BLaER1 (cell line): ENCODE results near the gene E2F1.

ENCODE experiments used
- H3K27ac ChIP-seq: shearing (Covaris generic); formaldehyde crosslinking; 2 replicates; pipeline ENCODE4 v1.8.1; 2022
- H3K27me3 ChIP-seq: shearing (Covaris generic); formaldehyde crosslinking; 2 replicates; pipeline ENCODE4 v1.8.1; 2022
- H3K36me3 ChIP-seq: shearing (Covaris generic); formaldehyde crosslinking; 2 replicates; pipeline ENCODE4 v1.8.1; 2022
- H3K4me1 ChIP-seq: shearing (Covaris generic); formaldehyde crosslinking; 2 replicates; pipeline ENCODE4 v1.8.1; 2022
- H3K4me2 ChIP-seq: shearing (Covaris generic); formaldehyde crosslinking; 2 replicates; pipeline ENCODE4 v1.8.1; 2022
- H3K4me3 ChIP-seq: shearing (Covaris generic); formaldehyde crosslinking; 2 replicates; pipeline ENCODE4 v1.8.1; 2022
- H3K9ac ChIP-seq: shearing (Covaris generic); formaldehyde crosslinking; 2 replicates; pipeline ENCODE4 v1.8.1; 2022
- H3K9me3 ChIP-seq: shearing (Covaris generic); formaldehyde crosslinking; 2 replicates; pipeline ENCODE4 v1.8.1; 2022
- H4K20me1 ChIP-seq: shearing (Covaris generic); formaldehyde crosslinking; 2 replicates; pipeline ENCODE4 v1.8.1; 2022
- Cebpa-rat ChIP-seq: shearing (Covaris generic); IDR thresholded peaks from 2 replicates; pipeline ENCODE4 v1.8.1; 2022

Gene E2F1

DNA sequence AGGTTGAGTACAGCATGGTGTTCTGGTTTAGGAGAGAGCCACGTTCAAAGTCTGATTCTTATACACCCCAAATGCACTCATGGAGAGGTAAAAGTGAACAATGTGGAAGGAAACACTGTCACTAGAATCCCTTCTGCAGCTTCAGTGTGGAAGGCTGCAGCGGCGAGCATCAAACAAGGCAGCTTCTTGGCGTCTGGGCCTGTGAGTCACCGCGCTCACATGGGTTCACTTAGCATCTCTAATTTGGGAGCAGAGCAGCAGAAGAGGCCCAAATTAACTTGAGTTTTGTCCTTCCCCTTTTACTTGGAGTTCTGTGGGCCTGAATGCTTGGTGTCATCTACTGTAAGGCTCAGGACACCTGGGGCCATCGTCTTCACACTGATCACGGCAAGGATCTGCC lies 10.9 kb upstream of the E2F1 start:
- no peaks in the 10 kb centered on the region for H4K20me1 ChIP-seq
- H3K9me3 ChIP-seq: peaks cover 37% of the 10 kb centered on the region
- TF ChIP-seq Cebpa-rat: no peak
- H3K4me2 ChIP-seq: no peak overlapping the region
- no peaks in the 10 kb centered on the region for H3K36me3 ChIP-seq
- H3K27me3 ChIP-seq: no peaks in the 10 kb centered on the region
- no peak overlapping the region for H3K27ac ChIP-seq
- no peak overlapping the region for H3K9ac ChIP-seq
- H3K4me1 ChIP-seq: peaks cover 42% of the 10 kb centered on the region
- no peak overlapping the region for H3K4me3 ChIP-seq

DNA sequence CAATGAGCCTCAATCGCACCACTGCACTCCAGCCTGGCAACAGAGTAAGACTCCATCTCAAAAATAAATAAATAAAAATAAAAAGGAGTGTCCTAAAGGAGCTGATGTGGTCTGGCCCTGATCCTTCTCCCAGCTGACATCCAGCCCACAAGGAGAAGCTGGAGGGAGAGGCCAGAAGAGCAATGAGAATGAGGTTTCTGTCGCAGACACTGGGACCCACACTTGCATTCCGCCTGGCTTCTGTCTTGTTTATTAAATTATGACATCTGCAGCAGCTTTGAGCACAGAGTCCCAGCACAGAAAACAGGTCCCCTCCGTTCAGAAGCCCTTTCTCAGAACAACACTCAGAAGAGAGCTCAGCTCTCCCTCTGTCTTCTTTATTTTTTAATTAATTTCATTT lies 10.3 kb upstream of the E2F1 start:
- Histone ChIP-seq H3K4me3 (no peak overlapping the region), H3K27ac (no peak overlapping the region), H3K9me3 (peaks cover 31% of the 10 kb centered on the region), H3K9ac (no peak overlapping the region), H3K4me2 (no peak overlapping the region), H4K20me1 (no peaks in the 10 kb centered on the region), H3K36me3 (no peaks in the 10 kb centered on the region), H3K4me1 (peaks cover 48% of the 10 kb centered on the region), H3K27me3 (no peaks in the 10 kb centered on the region)
- no peak for TF ChIP-seq Cebpa-rat

DNA sequence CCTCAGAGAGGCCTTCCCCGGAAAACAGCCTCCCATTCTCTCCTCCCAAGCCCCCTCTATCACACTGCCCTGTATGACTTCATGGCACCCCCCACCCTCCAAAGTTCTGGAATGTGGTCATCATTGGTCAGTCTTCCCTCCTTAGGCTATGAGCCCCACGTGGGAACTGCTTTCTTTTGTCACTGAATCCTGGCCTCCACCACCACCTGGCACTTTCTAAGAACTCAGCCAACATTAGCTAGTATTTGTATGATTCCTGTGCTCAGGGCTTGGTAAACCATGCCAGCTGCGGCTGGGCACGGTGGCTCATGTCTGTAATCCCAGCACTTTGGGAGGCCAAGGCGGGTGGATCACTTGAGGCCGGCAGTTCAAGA lies 8.4 kb upstream of the E2F1 start:
- H3K4me3 ChIP-seq: no peak overlapping the region
- no peak for TF ChIP-seq Cebpa-rat
- H3K9ac ChIP-seq: peak overlapping the region; percentile 61; the same call in 1 of the 2 replicates
- H3K4me1 ChIP-seq: peaks cover 65% of the 10 kb centered on the region
- H3K9me3 ChIP-seq: peaks cover 21% of the 10 kb centered on the region
- no peaks in the 10 kb centered on the region for H4K20me1 ChIP-seq
- H3K4me2 ChIP-seq: peak overlapping the region; percentile 79
- H3K36me3 ChIP-seq: no peaks in the 10 kb centered on the region
- H3K27me3 ChIP-seq: no peaks in the 10 kb centered on the region
- peak overlapping the region; percentile 76 for H3K27ac ChIP-seq

DNA sequence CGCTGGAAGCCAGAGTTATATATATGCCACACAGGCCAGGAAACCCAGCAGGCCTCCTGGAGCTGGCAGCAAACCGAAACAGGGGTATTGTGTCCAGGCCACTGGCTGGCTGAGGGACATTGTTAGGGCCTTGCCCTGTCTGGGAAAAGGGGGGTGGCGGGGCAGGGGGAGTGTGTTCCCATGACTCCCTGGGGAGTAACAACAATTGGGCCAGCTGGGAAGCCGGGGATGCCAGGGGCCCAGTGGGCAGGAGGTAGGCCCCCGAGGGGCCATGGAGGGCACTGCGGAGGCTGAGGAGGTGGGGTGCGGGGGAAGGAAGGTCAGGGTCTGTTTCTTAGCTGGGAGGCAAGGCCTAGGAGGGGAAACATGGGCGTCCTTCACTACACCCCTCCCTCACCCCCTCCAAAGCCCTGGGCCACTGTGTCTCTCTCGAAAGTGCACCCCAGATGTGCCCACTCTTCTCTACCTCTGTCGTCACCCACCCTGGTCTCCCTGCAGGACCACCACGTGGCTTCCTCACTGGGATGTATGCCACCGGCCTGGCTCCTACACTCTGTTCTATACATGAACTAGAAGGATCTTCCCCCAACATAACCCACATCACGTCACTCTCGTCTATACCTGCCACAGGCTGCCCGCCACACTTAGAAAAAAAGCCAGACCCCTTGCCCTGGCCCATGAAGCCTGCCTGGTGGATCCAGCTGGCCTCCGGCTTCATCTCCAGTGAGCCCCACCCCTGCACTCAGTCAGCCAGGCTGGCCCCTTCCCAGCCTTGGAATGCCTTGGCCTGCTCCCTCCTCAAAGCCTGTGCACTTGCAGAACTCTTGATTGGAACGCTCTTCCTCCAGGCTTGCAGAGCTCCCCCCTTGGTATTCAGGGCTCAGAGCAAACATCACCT lies 7.8 kb upstream of the E2F1 start:
- no peaks in the 10 kb centered on the region for H3K36me3 ChIP-seq
- H4K20me1 ChIP-seq: no peaks in the 10 kb centered on the region
- peak overlapping the region; percentile 61 for H3K9ac ChIP-seq
- peaks cover 16% of the 10 kb centered on the region for H3K9me3 ChIP-seq
- peaks cover 71% of the 10 kb centered on the region for H3K4me1 ChIP-seq
- H3K4me2 ChIP-seq: peak overlapping the region; percentile 79
- TF ChIP-seq Cebpa-rat: no peak
- no peak overlapping the region for H3K4me3 ChIP-seq
- peak overlapping the region; percentile 76 for H3K27ac ChIP-seq
- no peaks in the 10 kb centered on the region for H3K27me3 ChIP-seq

DNA sequence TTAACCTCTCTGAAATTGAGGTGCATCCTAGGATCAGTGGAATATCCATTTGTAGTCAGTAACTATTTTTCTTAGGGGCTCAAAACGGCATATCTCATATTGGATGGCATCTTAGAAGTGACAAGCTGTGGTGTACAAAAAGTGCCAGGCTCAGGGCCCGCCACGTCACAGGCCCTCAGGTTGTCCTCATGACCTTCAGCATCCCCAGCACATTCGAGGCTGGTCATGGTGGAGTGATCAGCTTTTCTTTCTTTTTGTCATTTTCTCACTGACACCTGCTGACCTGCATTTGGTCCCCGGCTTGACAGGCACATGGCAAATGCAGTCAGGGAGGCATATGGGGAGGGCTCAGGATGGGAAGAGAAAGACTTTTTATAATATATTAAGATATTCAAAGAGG lies 7.1 kb upstream of the E2F1 start:
- Histone ChIP-seq H3K9me3 (peaks cover 9% of the 10 kb centered on the region), H3K36me3 (no peaks in the 10 kb centered on the region), H3K9ac (0 out of 2 replicates have a peak overlapping the region, but pooled peaks have one; percentile 61), H3K27ac (peak overlapping the region; percentile 76), H3K4me2 (peak overlapping the region; percentile 79), H3K27me3 (no peaks in the 10 kb centered on the region), H3K4me3 (no peak overlapping the region), H4K20me1 (no peaks in the 10 kb centered on the region), H3K4me1 (peaks cover 78% of the 10 kb centered on the region)
- TF ChIP-seq Cebpa-rat: no peak

DNA sequence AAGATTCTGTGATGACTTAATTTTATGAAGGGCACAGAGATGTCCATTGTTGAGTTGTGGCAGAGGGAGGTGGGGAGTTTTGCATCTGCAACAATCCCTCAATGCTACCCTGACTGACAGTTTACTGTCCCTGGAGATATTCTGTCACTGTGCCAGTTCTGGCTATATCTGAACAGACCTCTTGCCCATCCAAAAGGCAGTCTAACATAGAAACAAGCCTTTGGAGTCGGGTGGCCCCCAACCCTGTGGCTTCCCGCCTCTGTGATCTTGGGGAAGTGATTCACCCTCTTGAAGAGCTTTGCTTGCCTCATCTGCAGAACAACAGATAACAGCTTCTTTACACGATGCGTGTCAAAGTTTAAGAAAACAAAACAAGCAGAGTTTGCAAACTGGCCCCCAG lies 3.8 kb upstream of the E2F1 start:
- Histone ChIP-seq H3K9me3 (no peaks in the 10 kb centered on the region), H3K4me3 (peak overlapping the region; percentile 23; the same call in 1 of the 2 replicates), H3K4me2 (peak overlapping the region; percentile 79), H3K27ac (peak overlapping the region; percentile 85), H3K9ac (peak overlapping the region; percentile 71), H3K27me3 (no peaks in the 10 kb centered on the region), H3K4me1 (peaks cover 90% of the 10 kb centered on the region), H3K36me3 (no peaks in the 10 kb centered on the region), H4K20me1 (peaks cover 4% of the 10 kb centered on the region)
- TF ChIP-seq Cebpa-rat: peak; percentile 55; the same call in 1 of the 2 replicates

DNA sequence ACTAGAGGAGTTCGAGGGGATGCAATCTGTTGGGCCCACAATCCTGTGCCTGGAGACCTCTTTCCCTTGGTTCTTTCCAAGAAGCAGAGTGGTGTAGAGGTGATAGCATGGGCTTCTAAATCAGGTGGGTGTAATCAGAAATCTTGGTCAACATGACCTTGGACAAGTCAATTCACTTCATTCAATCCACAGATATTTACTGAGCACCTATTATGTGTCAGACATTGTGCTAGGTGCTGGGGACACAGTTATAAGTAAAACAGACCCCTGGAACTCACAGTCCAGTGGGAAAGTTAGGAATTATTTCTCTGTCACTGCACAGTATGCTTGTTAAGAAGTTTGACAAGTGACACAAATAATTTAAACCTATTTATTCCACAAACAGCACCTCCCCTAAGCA lies 3.3 kb upstream of the E2F1 start:
- Histone ChIP-seq H3K4me2 (peak overlapping the region; percentile 79), H3K4me1 (peaks cover 90% of the 10 kb centered on the region), H3K4me3 (no peak overlapping the region), H3K27me3 (no peaks in the 10 kb centered on the region), H3K27ac (peak overlapping the region; percentile 85), H3K36me3 (no peaks in the 10 kb centered on the region), H3K9me3 (no peaks in the 10 kb centered on the region), H3K9ac (0 out of 2 replicates have a peak overlapping the region, but pooled peaks have one; percentile 71), H4K20me1 (peaks cover 9% of the 10 kb centered on the region)
- no peak for TF ChIP-seq Cebpa-rat

DNA sequence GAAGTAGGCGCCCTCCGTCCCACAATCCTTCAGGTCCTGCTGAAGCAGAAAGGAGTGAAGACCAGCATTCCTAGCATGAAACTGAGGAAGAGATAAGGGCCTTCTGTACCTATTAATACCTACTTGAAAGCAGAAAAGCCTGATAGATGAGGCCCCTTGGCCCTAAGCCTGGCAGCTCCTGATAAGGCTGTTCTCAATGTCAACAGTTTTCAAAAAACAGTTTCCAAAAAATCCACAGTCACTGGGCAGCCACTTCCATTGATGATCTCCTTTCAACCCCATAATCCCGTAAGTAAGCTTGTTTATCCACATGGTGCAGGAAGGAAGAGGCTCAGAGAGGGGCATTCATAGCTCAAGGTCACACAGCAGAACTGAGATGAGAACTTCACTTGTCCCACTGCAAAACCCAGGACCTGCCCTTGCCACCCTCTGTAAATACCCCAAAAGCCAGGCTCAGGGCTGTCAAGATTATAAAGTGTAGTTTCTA lies 2.8 kb upstream of the E2F1 start:
- peak overlapping the region; percentile 42; the same call in 1 of the 2 replicates for H3K9ac ChIP-seq
- H4K20me1 ChIP-seq: peaks cover 14% of the 10 kb centered on the region
- peak overlapping the region; percentile 79 for H3K4me2 ChIP-seq
- no peaks in the 10 kb centered on the region for H3K9me3 ChIP-seq
- H3K4me1 ChIP-seq: peaks cover 90% of the 10 kb centered on the region
- H3K27me3 ChIP-seq: no peaks in the 10 kb centered on the region
- H3K27ac ChIP-seq: peak overlapping the region; percentile 85
- H3K4me3 ChIP-seq: no peak overlapping the region
- no peak for TF ChIP-seq Cebpa-rat
- peaks cover 2% of the 10 kb centered on the region; the same call in 1 of the 2 replicates for H3K36me3 ChIP-seq

DNA sequence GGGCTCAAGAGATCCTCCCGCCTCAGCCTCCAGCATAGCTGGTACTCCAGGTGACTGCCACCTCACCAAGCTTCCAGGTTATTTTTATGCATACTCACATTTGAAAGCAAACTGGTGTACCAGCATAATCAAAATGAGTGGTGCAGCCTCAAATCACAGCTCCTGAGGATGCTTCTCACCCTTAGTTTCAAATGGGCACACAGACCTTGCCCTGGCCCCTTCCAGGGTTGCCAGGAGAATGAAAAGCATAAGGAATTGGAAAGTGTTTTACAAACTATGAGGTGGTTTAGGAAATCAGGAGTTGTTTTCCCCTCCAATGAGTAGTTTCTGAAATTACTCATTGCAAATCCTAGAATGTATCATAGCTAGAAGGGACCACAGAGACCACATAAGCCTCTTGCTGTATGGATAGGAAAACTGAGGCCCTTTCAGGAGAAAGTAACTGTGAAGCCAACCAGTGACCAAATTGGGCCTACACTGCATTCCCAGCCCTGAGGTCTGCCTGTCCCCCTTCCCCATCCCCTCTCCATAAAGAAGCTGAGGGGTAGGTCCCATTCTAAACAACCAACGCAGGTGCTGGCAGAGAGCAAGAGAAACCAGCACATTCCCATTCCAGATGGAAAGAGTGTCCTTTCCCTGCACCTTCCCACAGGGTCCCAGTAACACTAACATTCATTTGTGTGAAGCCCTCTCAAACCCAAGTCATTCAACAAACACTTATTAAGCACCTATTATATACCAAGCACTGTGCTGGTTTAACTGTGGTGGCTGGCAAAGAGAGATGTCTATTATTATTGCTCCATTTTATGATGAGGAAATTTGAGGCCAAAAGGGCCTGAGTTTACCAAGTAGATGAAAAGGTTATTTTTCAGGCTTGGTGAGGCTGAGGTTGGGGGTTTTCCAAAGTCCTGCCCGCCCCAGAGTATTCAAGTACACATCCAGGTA lies 2.1 kb upstream of the E2F1 start:
- H3K36me3 ChIP-seq: peaks cover 5% of the 10 kb centered on the region; the same call in 1 of the 2 replicates
- H3K9ac ChIP-seq: peak overlapping the region; percentile 56; the same call in 1 of the 2 replicates
- peaks cover 21% of the 10 kb centered on the region for H4K20me1 ChIP-seq
- peaks cover 90% of the 10 kb centered on the region for H3K4me1 ChIP-seq
- H3K9me3 ChIP-seq: no peaks in the 10 kb centered on the region
- no peak overlapping the region for H3K4me3 ChIP-seq
- peak overlapping the region; percentile 85 for H3K27ac ChIP-seq
- no peak for TF ChIP-seq Cebpa-rat
- H3K4me2 ChIP-seq: peak overlapping the region; percentile 79
- no peaks in the 10 kb centered on the region for H3K27me3 ChIP-seq
